WI38 (cell line): ENCODE measurements around the gene PLEKHF1.

Source experiments
- H3K4me3 ChIP-seq: 2 replicates; pipeline ENCODE4 v1.5.1; 2011; ENCODE audit warnings: low read depth, mild to moderate bottlenecking, control low read depth, low read length
- CTCF ChIP-seq: IDR thresholded peaks from 2 replicates; pipeline ENCODE4 v1.5.1; 2012; ENCODE audit warnings: low read depth, mild to moderate bottlenecking, control low read depth, low read length

PLEKHF1 gene

GRCh38 chr19:29660835-29661234, 4.4 kb upstream of the PLEKHF1 start:
- H3K4me3 ChIP-seq = no peak overlapping the region
- no peak for TF ChIP-seq CTCF

GRCh38 chr19:29662278-29662603, 3.0 kb upstream of the PLEKHF1 start:
- TF ChIP-seq CTCF = no peak
- peak overlapping the region; percentile 51 for H3K4me3 ChIP-seq

GRCh38 chr19:29662604-29663404, 2.5 kb upstream of the PLEKHF1 start:
- H3K4me3 ChIP-seq = peak overlapping the region; percentile 51
- no peak for TF ChIP-seq CTCF

GRCh38 chr19:29663861-29664752, 1.2 kb upstream of the PLEKHF1 start:
- no peak for TF ChIP-seq CTCF
- no peak overlapping the region for H3K4me3 ChIP-seq

- peak overlapping the region; percentile 82 for H3K4me3 ChIP-seq
- no peak for TF ChIP-seq CTCF
Measured at GRCh38 chr19:29664753-29665214, 477 bp upstream of the PLEKHF1 start.

- H3K4me3 ChIP-seq = peak overlapping the region; percentile 82
- no peak for TF ChIP-seq CTCF
Measured at GRCh38 chr19:29665826-29666577, 741 bp downstream of the PLEKHF1 start.
